Stimulated activated CD8-positive, alpha-beta memory T cell treated with anti-CD3 and anti-CD28 coated beads, Interleukin-7, amount 100 ng/mL, for 24 hours (primary cell): Measurements from ENCODE around the gene ZDBF2.
"Not testable (repeated sequence)": the region's sequence is repeated elsewhere in the genome, so short reads cannot be mapped to it uniquely, and the experiment has no call there.

Experiments
- DNase-seq: peaks from one replicate; pipeline ENCODE4 v3.0.0-alpha.2; 2020; ENCODE audit warnings: low read depth

Gene ZDBF2

GRCh38 chr2:206259376-206260187 lies 14.9 kb upstream of the ZDBF2 start:
- no peak for DNase-seq

DNA sequence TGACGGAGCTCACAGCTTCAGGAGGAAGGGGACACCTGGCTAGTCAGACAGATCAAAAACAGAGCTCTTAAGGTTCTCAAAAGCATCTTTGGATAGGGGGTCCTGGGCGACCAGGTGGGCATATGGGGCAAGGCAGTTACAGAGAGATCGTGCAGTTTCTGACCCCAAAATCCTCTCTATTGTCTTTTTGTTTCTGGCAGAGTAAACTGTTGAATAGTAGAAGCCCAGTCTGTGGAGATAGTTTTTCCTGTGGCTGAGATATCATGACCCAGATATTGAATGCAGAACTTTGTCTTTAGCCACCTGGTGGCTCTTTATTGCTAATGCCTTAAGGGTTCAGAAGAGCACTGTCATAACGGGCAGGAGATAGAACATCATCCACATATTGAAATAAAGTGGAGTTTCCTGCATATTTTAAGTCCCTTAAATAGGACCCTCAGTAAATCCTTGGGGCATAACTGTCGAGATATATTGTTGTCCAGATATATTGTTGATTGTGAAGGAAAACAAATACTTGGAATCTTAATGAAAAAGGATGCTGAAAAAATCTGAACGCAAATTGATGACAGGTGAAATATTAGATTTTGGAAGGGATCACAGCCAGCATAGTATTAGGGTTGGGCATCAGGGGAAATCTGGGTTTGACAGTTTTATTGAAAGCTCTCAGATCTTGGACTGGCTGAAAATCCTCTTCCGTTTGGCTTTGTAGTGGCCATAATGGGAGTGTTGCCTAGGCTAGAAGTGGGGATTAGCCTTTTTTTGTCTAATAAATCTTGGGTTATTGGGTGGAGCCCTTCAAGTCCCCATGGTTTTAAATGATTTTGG lies 14.1 kb upstream of the ZDBF2 start:
- DNase-seq = no peak

DNA sequence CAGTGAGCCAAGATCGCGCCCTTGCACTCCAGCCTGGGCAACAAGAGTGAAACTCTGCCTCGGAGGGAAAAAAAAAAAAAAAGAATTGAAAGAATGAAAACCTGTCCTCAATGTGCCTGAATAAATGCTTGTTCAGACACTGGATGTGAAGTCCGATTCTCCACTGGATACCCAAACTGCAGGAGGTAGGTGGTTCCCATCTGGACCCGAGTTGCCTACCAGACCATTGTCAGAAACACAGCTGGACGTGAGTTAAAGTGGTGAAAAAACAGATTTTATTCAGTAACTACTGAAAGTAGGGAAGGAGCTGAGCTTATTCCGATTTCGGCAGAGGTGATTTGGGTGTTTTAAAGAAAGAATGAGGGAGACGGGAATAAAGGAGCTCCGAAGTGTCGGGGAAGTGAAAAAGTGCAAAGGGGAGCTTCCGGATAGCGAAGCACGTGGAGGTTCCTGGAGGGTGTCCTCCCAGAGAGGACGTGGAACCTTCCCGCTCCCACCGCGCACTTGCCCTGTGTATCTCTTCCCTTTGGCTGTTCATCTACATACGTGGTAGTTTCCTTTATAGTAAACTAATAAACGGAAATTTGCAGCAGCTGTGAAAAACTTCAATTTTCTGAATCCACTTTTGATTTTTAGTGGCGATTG lies 10.4 kb upstream of the ZDBF2 start:
- DNase-seq = no peak

GRCh38 chr2:206266130-206267125 lies 8.0 kb upstream of the ZDBF2 start:
- no peak for DNase-seq

DNA sequence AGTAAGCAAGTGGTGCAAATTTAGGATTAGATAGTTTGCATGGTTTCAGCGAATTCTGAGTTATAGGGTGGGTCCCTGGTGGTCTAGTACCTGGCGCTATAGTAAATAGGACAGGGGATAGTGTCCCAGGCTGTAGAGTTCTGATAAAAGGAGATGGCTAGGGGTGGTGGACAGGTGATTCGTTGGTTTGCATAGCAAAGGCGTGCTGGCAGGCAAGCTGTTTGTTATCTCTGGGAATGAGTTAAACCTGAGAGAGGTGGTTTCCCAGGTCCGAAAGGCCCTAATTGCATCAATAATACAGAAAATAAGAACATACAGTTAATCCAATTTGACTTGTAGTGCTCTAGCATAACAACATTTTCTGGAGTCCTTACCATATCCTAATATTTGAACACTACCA lies 6.9 kb upstream of the ZDBF2 start:
- no peak for DNase-seq

DNA sequence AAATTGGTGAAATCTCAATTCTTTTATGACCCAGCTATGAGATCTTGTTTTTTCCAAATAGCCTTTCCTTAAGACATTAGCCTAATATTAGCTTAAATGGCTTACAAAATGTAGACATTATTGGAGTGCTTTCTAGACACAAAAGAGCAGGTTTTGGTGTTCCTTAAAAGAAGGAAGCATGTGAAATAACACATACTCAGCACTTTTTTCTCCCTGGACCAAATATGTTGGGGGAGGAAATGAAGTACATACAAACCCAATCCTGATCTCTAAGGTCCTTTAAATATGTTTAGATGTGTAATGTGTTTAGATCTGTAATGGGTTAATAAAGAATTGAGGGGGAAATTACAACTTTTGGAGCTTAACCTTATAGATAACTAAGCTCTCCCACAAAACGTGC lies 3.4 kb upstream of the ZDBF2 start:
- DNase-seq = no peak

GRCh38 chr2:206273905-206274304 lies 558 bp upstream of the ZDBF2 start:
- no peak for DNase-seq

DNA sequence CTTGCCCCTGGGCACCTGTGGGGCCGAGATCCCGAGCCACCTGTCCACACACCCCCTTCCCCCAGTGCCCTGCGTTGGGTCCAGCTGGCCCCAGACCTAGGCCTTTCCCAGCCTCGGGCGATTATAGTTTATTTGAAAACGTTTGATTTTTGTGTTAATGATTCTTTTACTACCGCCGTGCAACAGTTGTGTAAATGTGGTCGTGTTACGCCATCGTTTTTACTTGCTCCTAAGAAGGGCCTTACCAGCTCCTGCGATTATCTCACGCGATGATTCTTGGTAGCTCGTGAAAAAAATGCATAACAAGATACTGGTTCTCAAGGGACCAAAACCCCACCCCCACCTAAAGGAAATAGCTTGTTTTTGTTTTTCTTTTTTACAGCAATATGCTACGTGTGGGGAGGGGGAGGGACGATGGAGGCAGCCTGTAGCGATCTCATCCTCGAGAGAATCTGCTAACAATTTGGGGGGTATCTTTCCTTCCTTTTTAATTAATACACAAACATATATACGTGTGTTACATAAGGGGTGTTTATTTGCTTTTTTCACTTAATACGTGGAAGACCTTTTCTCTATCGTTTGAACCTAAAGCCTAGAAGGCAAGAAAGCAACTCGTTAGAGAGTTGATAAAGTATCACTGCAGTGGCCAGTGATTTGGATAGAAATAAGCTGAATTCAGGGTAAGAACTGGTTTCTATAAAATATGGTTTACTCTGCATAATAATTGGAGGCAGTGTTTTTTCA lies 1.0 kb downstream of the ZDBF2 start:
- DNase-seq = no peak

DNA sequence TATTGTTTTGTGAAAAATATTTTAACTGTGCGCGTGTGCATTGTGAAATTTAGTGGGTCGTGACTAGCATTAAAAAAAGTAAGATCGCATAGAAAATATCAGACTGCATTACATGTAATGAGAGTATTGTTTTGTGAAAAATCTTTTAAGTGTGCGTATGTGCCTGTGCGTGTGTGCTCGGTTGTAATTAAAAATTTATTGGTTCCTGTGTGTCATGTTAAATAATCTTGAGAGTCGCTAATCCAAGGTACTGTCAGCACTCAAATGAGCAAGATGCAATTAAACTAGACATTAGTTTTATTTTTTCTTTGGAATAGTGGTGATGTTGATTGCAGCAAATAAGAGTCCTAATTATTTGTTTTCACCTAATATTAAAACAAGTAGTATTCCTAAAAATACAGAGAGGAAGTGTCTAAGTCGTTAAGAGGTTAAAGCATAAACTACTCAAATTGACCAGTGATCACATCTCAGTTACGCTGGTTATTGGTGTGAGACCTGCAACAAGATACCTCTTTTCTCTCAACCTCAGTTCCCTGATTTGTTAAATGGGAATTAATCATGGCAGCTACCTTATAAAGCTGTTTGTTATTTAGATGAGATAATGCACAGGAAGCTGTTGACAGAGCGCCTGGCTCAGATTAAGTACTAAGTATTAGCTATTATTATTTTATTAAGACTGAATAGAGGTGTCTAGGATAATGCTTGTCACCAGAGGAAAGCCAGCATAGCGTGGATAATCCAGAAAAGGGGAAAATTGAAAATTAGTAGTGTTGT lies 1.9 kb downstream of the ZDBF2 start:
- no peak for DNase-seq

DNA sequence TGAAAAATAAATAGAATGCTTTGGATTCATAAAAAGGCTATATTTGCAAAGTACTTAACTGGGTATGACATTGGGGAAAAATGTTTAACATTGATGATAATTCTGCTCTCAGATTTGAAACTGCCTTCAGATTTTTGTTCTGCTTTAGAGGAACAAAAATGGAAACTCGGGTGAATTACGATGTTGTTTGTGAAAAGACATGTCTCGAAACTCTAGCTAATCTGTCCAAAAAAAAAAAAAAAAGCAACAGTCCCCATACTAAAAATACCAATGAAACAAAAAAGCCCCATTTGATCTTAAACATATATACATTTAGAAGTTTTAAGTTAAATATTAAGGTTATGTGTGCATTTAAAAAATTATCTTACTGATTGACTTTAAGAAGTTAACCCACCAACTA lies 3.0 kb downstream of the ZDBF2 start:
- DNase-seq = no peak

- no peak for DNase-seq
Measured at GRCh38 chr2:206282746-206283145, 8.3 kb downstream of the ZDBF2 start.

DNA sequence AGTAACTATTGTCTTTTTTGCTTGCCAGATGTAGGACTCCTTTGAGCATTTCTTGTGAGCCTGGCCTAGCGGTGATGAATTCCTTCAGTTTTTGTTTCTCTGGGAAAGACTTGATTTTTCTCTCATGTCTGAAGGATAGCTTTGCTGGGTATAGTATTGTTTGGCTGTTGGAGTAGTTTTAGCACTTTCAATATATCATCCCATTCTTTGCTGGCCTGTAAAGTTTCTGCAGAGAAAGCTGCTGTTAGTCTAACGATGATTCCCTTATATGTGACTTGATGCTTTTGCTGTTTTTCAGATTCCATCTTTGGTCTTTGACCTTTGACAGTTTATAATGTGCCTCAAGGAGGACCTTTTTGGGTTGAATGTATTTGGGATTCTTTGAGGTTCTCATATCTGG lies 12.7 kb downstream of the ZDBF2 start:
- no peak for DNase-seq

DNA sequence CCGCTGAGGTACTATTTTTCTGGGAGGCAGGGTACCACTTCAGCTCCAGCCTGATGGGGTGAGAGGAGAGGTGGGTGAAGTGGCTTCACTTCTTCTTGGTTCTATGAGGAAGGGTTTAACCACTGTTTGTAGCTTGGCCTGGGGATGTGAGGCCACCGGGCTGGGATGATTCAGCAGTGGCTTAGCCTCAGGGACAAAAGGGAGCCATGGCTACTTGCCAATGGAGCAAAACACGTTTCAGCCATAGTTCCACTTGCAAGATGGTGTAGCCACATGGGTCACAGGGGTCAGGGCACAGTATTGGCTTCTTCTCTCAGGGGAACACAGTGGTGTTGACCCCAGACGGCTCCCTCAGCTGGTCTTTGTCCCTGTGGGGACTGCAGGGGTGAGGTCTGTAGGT lies 14.9 kb downstream of the ZDBF2 start:
- no peak for DNase-seq

- no peak for DNase-seq
Measured at GRCh38 chr2:206296128-206296527, 21.7 kb downstream of the ZDBF2 start.

- DNase-seq = not testable (repeated sequence)
Measured at GRCh38 chr2:206299608-206300007, 25.1 kb downstream of the ZDBF2 start.

DNA sequence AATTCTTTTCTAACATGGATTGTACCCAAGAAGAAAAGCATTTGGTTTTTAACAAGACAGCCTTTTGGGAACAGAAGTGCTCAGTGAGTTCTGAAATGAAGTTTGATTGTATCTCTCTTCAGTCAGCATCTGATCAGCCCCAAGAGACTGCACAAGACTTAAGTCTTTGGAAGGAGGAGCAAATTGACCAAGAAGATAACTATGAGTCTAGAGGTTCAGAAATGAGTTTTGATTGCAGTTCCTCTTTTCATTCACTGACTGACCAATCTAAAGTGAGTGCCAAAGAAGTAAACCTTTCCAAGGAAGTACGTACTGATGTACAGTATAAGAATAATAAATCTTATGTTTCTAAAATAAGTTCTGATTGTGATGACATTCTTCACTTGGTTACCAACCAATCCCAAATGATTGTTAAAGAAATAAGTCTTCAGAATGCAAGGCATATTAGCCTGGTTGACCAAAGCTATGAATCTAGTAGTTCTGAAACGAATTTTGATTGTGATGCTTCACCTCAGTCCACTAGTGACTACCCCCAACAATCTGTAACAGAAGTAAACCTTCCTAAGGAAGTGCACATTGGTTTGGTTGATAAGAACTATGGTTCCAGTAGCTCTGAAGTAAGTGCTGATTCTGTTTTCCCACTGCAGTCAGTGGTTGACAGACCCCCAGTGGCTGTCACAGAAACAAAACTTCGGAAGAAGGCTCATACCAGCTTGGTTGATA lies 31.2 kb downstream of the ZDBF2 start:
- no peak for DNase-seq

GRCh38 chr2:206311026-206311425 lies 36.6 kb downstream of the ZDBF2 start:
- no peak for DNase-seq

DNA sequence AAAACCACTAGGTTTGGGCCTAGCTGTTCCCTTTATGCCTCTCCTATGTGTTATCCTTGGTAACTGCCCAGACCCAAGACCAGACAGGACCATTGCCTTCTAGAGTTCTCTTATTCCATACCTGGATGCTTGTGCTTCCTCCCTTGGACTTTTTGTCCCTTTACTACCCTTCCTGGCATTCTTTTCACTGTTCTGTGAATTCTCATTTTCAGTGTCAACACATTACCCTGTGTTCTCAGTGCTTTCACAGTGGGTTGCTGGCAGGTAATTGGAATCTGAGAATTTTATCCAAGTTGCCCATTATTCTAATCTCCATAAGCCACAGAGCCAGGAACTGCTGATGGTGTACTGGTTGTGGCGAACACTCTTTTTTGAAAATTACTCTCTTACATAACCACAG lies 41.7 kb downstream of the ZDBF2 start:
- DNase-seq = no peak

DNA sequence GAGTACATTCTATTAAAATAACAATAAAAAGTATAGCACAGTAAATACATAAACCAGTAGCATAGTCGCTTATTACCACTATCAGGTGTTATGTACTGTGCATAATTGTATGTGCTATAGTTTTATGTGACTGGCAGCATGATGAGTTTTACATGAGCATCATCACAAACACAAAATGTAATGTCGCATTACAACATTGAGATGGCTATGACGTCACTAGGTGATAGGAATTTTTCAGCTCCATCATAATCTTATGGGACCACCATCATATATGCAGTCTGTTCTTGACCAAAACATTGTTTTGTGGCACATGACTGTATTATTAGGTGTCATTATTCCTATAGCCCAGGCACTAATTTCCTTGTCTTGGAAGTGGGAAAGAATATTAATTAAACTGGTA lies 48.6 kb downstream of the ZDBF2 start:
- DNase-seq = no peak

DNA sequence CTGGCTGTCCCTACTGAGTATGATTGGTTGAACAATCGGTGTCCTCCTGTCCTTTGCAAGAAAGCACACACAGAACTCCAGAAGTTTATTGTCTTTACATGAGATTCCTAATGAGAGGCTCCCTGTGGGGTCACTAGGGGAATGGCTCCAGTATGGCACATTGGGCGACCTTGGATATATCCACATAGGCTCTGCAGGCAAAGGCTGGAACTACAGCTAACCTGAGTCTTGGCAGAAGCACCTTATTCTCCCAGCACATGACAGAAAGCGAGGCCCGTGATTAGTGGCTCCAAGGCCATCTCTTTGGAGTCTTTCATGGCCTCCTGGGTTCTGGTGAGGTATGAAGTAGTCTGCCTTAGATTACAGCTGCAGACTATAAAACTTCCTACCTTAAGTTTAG lies 49.0 kb downstream of the ZDBF2 start:
- DNase-seq = no peak
